Uterus (tissue), 2 donors: ENCODE data around the gene CD200R1L.

Experiments used
- POLR2A ChIP-seq, 2 donors: fragments of 450-650 bp; IDR thresholded peaks; one replicate each; pipeline ENCODE4 v1.6.1; 2016; ENCODE audit warnings: antibody characterized with exemption in 2 of 2, mild to moderate bottlenecking in 1 of 2, moderate library complexity in 1 of 2
- TF ChIP-seq, protein P1 (sequence below), 4 experiments: fragments of 200-600 bp in 2 of 4; fragments of 450-650 bp in 2 of 4; sonication (generic) in 2 of 4; IDR thresholded peaks; one replicate each; pipeline ENCODE4 v1.5.1; 2016 to 2019; ENCODE audit warnings: antibody characterized with exemption in 4 of 4, mild to moderate bottlenecking in 2 of 4, moderate library complexity in 1 of 4

DNA sequence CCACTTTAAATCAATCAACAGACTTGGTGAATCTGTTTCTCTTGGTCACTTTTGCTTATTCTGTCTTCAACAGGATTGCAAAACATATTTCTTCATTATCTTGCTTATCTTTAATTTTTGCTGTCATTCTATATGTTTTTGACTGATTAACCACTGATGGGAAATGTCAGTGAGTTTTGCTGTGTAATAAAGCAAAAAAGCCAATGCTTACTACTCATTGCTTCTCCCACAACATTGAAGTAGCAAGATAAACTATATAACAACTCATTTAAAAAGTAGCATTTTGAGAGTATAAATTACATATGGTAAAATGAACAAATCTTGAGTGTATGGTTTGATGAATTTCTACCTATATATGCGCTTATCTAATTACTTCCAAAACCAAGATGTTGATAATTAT lies 892 bp downstream of the CD200R1L start:
- TF ChIP-seq, protein P1, sequence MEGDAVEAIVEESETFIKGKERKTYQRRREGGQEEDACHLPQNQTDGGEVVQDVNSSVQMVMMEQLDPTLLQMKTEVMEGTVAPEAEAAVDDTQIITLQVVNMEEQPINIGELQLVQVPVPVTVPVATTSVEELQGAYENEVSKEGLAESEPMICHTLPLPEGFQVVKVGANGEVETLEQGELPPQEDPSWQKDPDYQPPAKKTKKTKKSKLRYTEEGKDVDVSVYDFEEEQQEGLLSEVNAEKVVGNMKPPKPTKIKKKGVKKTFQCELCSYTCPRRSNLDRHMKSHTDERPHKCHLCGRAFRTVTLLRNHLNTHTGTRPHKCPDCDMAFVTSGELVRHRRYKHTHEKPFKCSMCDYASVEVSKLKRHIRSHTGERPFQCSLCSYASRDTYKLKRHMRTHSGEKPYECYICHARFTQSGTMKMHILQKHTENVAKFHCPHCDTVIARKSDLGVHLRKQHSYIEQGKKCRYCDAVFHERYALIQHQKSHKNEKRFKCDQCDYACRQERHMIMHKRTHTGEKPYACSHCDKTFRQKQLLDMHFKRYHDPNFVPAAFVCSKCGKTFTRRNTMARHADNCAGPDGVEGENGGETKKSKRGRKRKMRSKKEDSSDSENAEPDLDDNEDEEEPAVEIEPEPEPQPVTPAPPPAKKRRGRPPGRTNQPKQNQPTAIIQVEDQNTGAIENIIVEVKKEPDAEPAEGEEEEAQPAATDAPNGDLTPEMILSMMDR (IDR thresholded peaks at IDR 0.05) = no peak
- TF ChIP-seq POLR2A (IDR thresholded peaks at IDR 0.05) = no peak
